Heart right ventricle (tissue), 16 donors: ENCODE measurements around the gene SPSB2. TPM values are rescaled to one million over a fixed set of nuclear protein-coding genes. Genes with fewer than 3 reads are reported as not detected.

ENCODE experiments used
- ATAC-seq, 8 donors: fragments of 200-7000 bp; cut with Tn5 transposase; one replicate each; pipeline ENCODE4 v1.9.1; 2020; ENCODE audit warnings: mild to moderate bottlenecking in 8 of 8, moderate library complexity in 8 of 8, moderate number of reproducible peaks in 1 of 8
- DNase-seq, 2 donors: peaks; one replicate each; pipeline ENCODE4 v3.0.0-alpha.2; 2020
- H3K27ac ChIP-seq, 10 donors: fragments of 200-600 bp; sonication (generic) in 2 of 10; one replicate each; pipeline versions ENCODE4 v1.5.0 to v1.8.0; 2020 to 2022; ENCODE audit warnings: mild to moderate bottlenecking in 3 of 10
- H3K27me3 ChIP-seq, 7 donors: fragments of 200-600 bp; one replicate each; pipeline ENCODE4 v1.8.0; 2021 to 2022; ENCODE audit warnings: mild to moderate bottlenecking in 2 of 7
- H3K36me3 ChIP-seq, 9 donors: fragments of 200-600 bp; sonication (generic) in 1 of 9; one replicate each; pipeline versions ENCODE4 v1.5.0 to v1.8.0; 2020 to 2022; ENCODE audit warnings: mild to moderate bottlenecking in 2 of 9
- H3K4me1 ChIP-seq, 9 donors: fragments of 200-600 bp; sonication (generic) in 1 of 9; one replicate each; pipeline versions ENCODE4 v1.5.0 to v1.8.0; 2020 to 2022; ENCODE audit warnings: mild to moderate bottlenecking in 4 of 9
- H3K4me3 ChIP-seq, 10 donors: fragments of 200-600 bp; sonication (generic) in 2 of 10; one replicate each; pipeline versions ENCODE4 v1.5.0 to v1.8.0; 2020 to 2022; ENCODE audit warnings: mild to moderate bottlenecking in 7 of 10, moderate library complexity in 2 of 10
- H3K9me3 ChIP-seq, 11 donors: fragments of 200-600 bp in 10 of 11; sonication (generic) in 2 of 11; one replicate each; pipeline versions ENCODE4 v1.5.0 to v1.8.0; 2013 to 2022; ENCODE audit warnings: mild to moderate bottlenecking in 2 of 11, control low read depth in 1 of 11, moderate library complexity in 1 of 11
- WGBS, 2 donors: extraction: QIAGEN DNeasy Blood & Tissue Kit; methylation state at CpG; one replicate each; pipeline ENCODE4 v1.1.7; 2013; ENCODE audit warnings: inconsistent platforms in 1 of 2; 5-methylcytosine and 5-hydroxymethylcytosine counted together
- intact Hi-C, 10 donors: fragments of 100-400 bp; cut with DNase I; formaldehyde crosslinking; loops; one replicate each; pipeline versions ENCODE4 v1.11.1 to v1.14.2; 2022
- polyA plus RNA-seq, 2 donors: library from polyadenylated mRNA; stranded (reverse); fragments of 200-250 nt; gene quantifications; one replicate each; pipeline ENCODE4 v1.2.3, GENCODE V29; 2013
- total RNA-seq, 10 donors: library from RNA; stranded (reverse); fragmentation: NEBNext Ultra II Directional in 3 of 10; extraction: Animal tissue kit (Norgen Biotek cat#: 25700) in 3 of 10; gene quantifications; one replicate each; pipeline versions ENCODE4 v1.2.1 to v1.2.4, GENCODE V29; 2021 to 2023
- TF ChIP-seq, protein P1 (sequence below), 9 donors: fragments of 200-600 bp; sonication (generic) in 2 of 9; IDR thresholded peaks; one replicate each; pipeline versions ENCODE4 v1.5.0 to v1.8.0; 2021 to 2022; ENCODE audit warnings: antibody characterized with exemption in 9 of 9, mild to moderate bottlenecking in 5 of 9, moderate library complexity in 1 of 9
- donor health status: Arrhythmogenic right ventricular cardiomyopathy.
- donor health status: ischemic (EF 13 %, LVEDD 7.1; RV severe dilation, severe dysfunction).
- donor health status: healthy with polysubstance abuse.
- donor health status: DM: no; HTN: yes; CAD: no.
- donor health status: DM: no; HTN: no; CAD: no.
- donor health status: ischemic (EF 25% LVEDD 6.9; RV normal size, moderate dysfunction).
- donor health status: ischemic (EF 25% LVEDD 5.7; RV mildly dilated, moderate dysfunction).
- donor health status: healthy.
- donor health status: DM: yes; HTN: yes; CAD: no.
- donor health status: Ischemic cardiomyopathy.
- donor health status: ischemic (EF 35%, LVEDD 5.7; RV mildly dilated, moderate dysfunction).
- donor health status: nonischemic (EF 11% LVEDD 7.7; RV severe dilation, severe dysfunction).
- donor health status: DM: yes; HTN: yes; CAD: no.
- donor health status: PGD.
- donor health status: ischemic (EF 29% LVEDD 5.4; RV normal size, mild dysfunction).
- donor health status: nonischemic (EF 23%, LVEDD 6.1; RV moderate dilation, normal function).

The SPSB2 gene
- total and polyA plus RNA-seq, 12 donors = 2.0 to 5.6 (median 3.4) TPM

- Histone ChIP-seq H3K9me3 (no peaks in the 10 kb centered on the region), H3K27me3 (no peaks in the 10 kb centered on the region), H3K4me1 (peaks cover 5 to 11% (median 7%) of the 10 kb centered on the region in 9 donors), H3K4me3 (no peak overlapping the region), H3K27ac (no peak overlapping the region), H3K36me3 (peaks cover 0 to 84% (median 66%) of the 10 kb centered on the region in 9 donors)
- ATAC-seq (no peak), DNase-seq (no peak)
- 93 to 95% methylated on average over 11 of the region's 11 CpGs for WGBS, 2 donors
- TF ChIP-seq, protein P1, sequence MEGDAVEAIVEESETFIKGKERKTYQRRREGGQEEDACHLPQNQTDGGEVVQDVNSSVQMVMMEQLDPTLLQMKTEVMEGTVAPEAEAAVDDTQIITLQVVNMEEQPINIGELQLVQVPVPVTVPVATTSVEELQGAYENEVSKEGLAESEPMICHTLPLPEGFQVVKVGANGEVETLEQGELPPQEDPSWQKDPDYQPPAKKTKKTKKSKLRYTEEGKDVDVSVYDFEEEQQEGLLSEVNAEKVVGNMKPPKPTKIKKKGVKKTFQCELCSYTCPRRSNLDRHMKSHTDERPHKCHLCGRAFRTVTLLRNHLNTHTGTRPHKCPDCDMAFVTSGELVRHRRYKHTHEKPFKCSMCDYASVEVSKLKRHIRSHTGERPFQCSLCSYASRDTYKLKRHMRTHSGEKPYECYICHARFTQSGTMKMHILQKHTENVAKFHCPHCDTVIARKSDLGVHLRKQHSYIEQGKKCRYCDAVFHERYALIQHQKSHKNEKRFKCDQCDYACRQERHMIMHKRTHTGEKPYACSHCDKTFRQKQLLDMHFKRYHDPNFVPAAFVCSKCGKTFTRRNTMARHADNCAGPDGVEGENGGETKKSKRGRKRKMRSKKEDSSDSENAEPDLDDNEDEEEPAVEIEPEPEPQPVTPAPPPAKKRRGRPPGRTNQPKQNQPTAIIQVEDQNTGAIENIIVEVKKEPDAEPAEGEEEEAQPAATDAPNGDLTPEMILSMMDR (IDR thresholded peaks at IDR 0.05) = no peak
- intact Hi-C loops = loop anchor here in 1 of 10 donors (10.0 kb wide), 1 partner anchor 82 kb away; the partner anchor contains the start of genes C12orf57 and RNU7-1
Measured at GRCh38 chr12:6863033-6863432, 10.1 kb downstream of the SPSB2 start.

GRCh38 chr12:6861391-6861790 lies 11.7 kb downstream of the SPSB2 start:
- no peaks in the 10 kb centered on the region for H3K27me3 ChIP-seq
- H3K4me3 ChIP-seq = no peak overlapping the region
- peaks cover 5 to 100% (median 82%) of the 10 kb centered on the region in 9 donors for H3K36me3 ChIP-seq
- intact Hi-C loops = loop anchor here in 1 of 10 donors (10.0 kb wide), 1 partner anchor 83 kb away; the partner anchor contains the start of genes C12orf57 and RNU7-1
- ATAC-seq (no peak), DNase-seq (no peak)
- TF ChIP-seq, protein P1 (IDR thresholded peaks at IDR 0.05) = no peak
- H3K27ac ChIP-seq = no peak overlapping the region
- WGBS, 2 donors = 95 to 97% methylated on average over 9 of the region's 9 CpGs
- H3K4me1 ChIP-seq = peaks cover 0 to under 1% (median 0%) of the 10 kb centered on the region in 9 donors
- H3K9me3 ChIP-seq = no peaks in the 10 kb centered on the region

DNA sequence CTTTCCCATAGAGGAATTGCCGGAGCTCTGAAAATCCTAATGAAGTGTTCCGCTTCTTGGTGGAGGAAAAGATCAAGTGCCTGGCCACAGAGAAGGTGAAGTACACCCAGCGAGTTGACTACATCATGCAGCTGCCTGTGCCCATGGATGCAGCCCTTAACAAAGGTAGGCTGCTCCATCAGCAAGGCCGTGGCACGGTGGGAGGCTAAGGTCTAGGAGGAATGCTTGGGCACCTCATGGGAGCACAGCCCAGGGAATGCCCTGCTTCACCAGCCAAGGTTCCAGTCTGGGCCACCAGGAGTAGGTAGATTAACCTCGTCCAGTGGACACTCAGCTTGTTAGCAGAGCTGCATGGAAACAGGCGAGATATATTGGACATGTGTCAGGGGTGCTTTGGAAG lies 12.2 kb downstream of the SPSB2 start:
- no peaks in the 10 kb centered on the region for H3K4me1 ChIP-seq
- TF ChIP-seq, protein P1 (IDR thresholded peaks at IDR 0.05) = no peak
- H3K27ac ChIP-seq = no peak overlapping the region
- no peaks in the 10 kb centered on the region for H3K27me3 ChIP-seq
- peaks cover 5 to 100% (median 87%) of the 10 kb centered on the region in 9 donors for H3K36me3 ChIP-seq
- DNase-seq (no peak), ATAC-seq (no peak)
- no peaks in the 10 kb centered on the region for H3K9me3 ChIP-seq
- WGBS, 2 donors = 96 to 97% methylated on average over 7 of the region's 7 CpGs
- no peak overlapping the region for H3K4me3 ChIP-seq
- intact Hi-C loops = loop anchor here in 1 of 10 donors (10.0 kb wide), 1 partner anchor 84 kb away; the partner anchor contains the start of genes C12orf57 and RNU7-1

DNA sequence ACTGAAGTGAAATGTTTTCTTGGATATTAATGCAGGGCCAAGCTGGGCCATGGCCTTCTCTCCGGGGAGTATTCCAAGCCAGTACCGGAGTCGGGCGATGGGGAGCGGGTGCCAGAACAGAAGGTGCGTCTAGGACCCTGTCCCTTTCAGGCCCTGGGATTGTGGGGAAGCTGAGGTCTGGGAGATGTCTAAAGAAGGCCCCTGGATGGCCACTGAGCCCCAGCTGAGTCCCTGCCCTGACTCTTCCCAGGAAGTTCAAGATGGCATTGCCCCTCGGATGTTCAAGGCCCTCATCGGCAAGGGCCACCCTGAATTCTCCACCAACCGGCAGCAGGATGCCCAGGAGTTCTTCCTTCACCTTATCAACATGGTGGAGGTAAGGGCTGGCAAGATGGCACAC lies 13.0 kb downstream of the SPSB2 start:
- intact Hi-C loops = loop anchor here in 1 of 10 donors (10.0 kb wide), 1 partner anchor 85 kb away; the partner anchor contains the start of genes C12orf57 and RNU7-1

More for the DNA sequence above, 13.0 kb downstream of the SPSB2 start:
- Histone ChIP-seq H3K4me1 (no peaks in the 10 kb centered on the region), H3K9me3 (no peaks in the 10 kb centered on the region), H3K4me3 (no peak overlapping the region), H3K36me3 (peaks cover 5 to 100% (median 91%) of the 10 kb centered on the region in 9 donors), H3K27me3 (no peaks in the 10 kb centered on the region), H3K27ac (no peak overlapping the region)
- ATAC-seq (no peak), DNase-seq (no peak)
- 95 to 97% methylated on average over 9 of the region's 9 CpGs for WGBS, 2 donors
- TF ChIP-seq, protein P1 (IDR thresholded peaks at IDR 0.05) = no peak
